ENCODE results near the gene ABCB10. TPM values are rescaled to one million over a fixed set of nuclear protein-coding genes. Genes with fewer than 3 reads are reported as not detected.
A peak's percentile ranks its signal among the peaks of the same experiment; 100 is the strongest.
"Not testable (repeated sequence)": the region's sequence is repeated elsewhere in the genome, so short reads cannot be mapped to it uniquely, and the experiment has no call there.

The ABCB10 gene
- polyA plus RNA-seq, 1 donor from 2014 or later = 3.9 TPM

GRCh38 chr1:229535230-229535629 lies 23.3 kb downstream of the ABCB10 start:
- no peaks in the 10 kb centered on the region for H3K9me3 Mint-ChIP-seq
- no peak overlapping the region for H3K27ac Mint-ChIP-seq
- no peaks in the 10 kb centered on the region for H3K27me3 Mint-ChIP-seq
- peaks cover 8% of the 10 kb centered on the region for H3K36me3 Mint-ChIP-seq
- peaks cover 0 to 2% (median 0%) of the 10 kb centered on the region in 3 donors for H3K4me1 Mint-ChIP-seq
- no peak overlapping the region for H3K4me3 Mint-ChIP-seq

GRCh38 chr1:229531326-229531725 lies 27.2 kb downstream of the ABCB10 start:
- Mint-ChIP-seq H3K36me3 (peaks cover 12% of the 10 kb centered on the region), H3K27ac (peak overlapping the region in 1 of 3 donors; percentile 80), H3K9me3 (no peaks in the 10 kb centered on the region), H3K27me3 (no peaks in the 10 kb centered on the region), H3K4me3 (no peak overlapping the region), H3K4me1 (peaks cover 0 to 2% (median 0%) of the 10 kb centered on the region in 3 donors)

- Mint-ChIP-seq H3K4me3 (no peak overlapping the region), H3K36me3 (peaks cover 9% of the 10 kb centered on the region), H3K27me3 (no peaks in the 10 kb centered on the region), H3K9me3 (no peaks in the 10 kb centered on the region), H3K27ac (no peak overlapping the region), H3K4me1 (peaks cover 0 to 2% (median 0%) of the 10 kb centered on the region in 3 donors)
Measured at GRCh38 chr1:229529639-229530038, 28.9 kb downstream of the ABCB10 start.

- Mint-ChIP-seq H3K9me3 (no peaks in the 10 kb centered on the region), H3K27me3 (no peaks in the 10 kb centered on the region), H3K4me1 (no peaks in the 10 kb centered on the region), H3K36me3 (peaks cover 4% of the 10 kb centered on the region), H3K4me3 (no peak overlapping the region), H3K27ac (no peak overlapping the region)
Measured at GRCh38 chr1:229526695-229527094, 31.8 kb downstream of the ABCB10 start.

GRCh38 chr1:229523052-229523451 lies 35.5 kb downstream of the ABCB10 start:
- no peaks in the 10 kb centered on the region for H3K9me3 Mint-ChIP-seq
- H3K27me3 Mint-ChIP-seq = no peaks in the 10 kb centered on the region
- no peak overlapping the region for H3K4me3 Mint-ChIP-seq
- peak overlapping the region in 1 of 3 donors; percentile 44 for H3K27ac Mint-ChIP-seq
- H3K36me3 Mint-ChIP-seq = peaks cover 4% of the 10 kb centered on the region
- H3K4me1 Mint-ChIP-seq = no peaks in the 10 kb centered on the region

- H3K4me3 Mint-ChIP-seq = no peak overlapping the region
- H3K4me1 Mint-ChIP-seq = peaks cover 0 to 2% (median 1%) of the 10 kb centered on the region in 3 donors
- no peaks in the 10 kb centered on the region for H3K9me3 Mint-ChIP-seq
- H3K36me3 Mint-ChIP-seq = peaks cover 1% of the 10 kb centered on the region
- H3K27ac Mint-ChIP-seq = peak overlapping the region in 2 of 3 donors; percentile 33 to 81
- no peaks in the 10 kb centered on the region for H3K27me3 Mint-ChIP-seq
Measured at GRCh38 chr1:229514578-229515275, 43.8 kb downstream of the ABCB10 start.

GRCh38 chr1:229511625-229512024 lies 46.9 kb downstream of the ABCB10 start:
- H3K27me3 Mint-ChIP-seq, H3K4me3 Mint-ChIP-seq, H3K27ac Mint-ChIP-seq, H3K36me3 Mint-ChIP-seq, H3K9me3 Mint-ChIP-seq: not testable (repeated sequence)
- H3K4me1 Mint-ChIP-seq = peaks cover 7 to 18% (median 17%) of the 10 kb centered on the region in 3 donors

- not testable (repeated sequence) for H3K36me3 Mint-ChIP-seq, H3K9me3 Mint-ChIP-seq, H3K27ac Mint-ChIP-seq, H3K27me3 Mint-ChIP-seq, H3K4me3 Mint-ChIP-seq
- H3K4me1 Mint-ChIP-seq = peaks cover 7 to 20% (median 17%) of the 10 kb centered on the region in 3 donors
Measured at GRCh38 chr1:229511201-229511600, 47.3 kb downstream of the ABCB10 start.

GRCh38 chr1:229509576-229509975 lies 48.9 kb downstream of the ABCB10 start:
- peak overlapping the region; percentile 85 to 98 (median 86) for H3K27ac Mint-ChIP-seq
- H3K4me3 Mint-ChIP-seq = peak overlapping the region; percentile 90 to 95 (median 94)
- no peaks in the 10 kb centered on the region for H3K27me3 Mint-ChIP-seq
- peaks cover 11 to 19% (median 17%) of the 10 kb centered on the region in 3 donors for H3K4me1 Mint-ChIP-seq
- no peaks in the 10 kb centered on the region for H3K36me3 Mint-ChIP-seq
- H3K9me3 Mint-ChIP-seq = no peaks in the 10 kb centered on the region

GRCh38 chr1:229508823-229509337 lies 49.6 kb downstream of the ABCB10 start:
- H3K27me3 Mint-ChIP-seq = no peaks in the 10 kb centered on the region
- peak overlapping the region; percentile 85 to 99 (median 98) for H3K27ac Mint-ChIP-seq
- H3K4me3 Mint-ChIP-seq = peak overlapping the region; percentile 90 to 95 (median 94)
- H3K4me1 Mint-ChIP-seq = peaks cover 12 to 18% (median 17%) of the 10 kb centered on the region in 3 donors
- no peaks in the 10 kb centered on the region for H3K36me3 Mint-ChIP-seq
- no peaks in the 10 kb centered on the region for H3K9me3 Mint-ChIP-seq

GRCh38 chr1:229507951-229508822 lies 50.3 kb downstream of the ABCB10 start, which contains the start of gene NUP133:
Gene NUP133, minus strand, starts transcription at chr1:229508341. Its CDS starts 92 bp downstream, at chr1:229508249.
- no peaks in the 10 kb centered on the region for H3K36me3 Mint-ChIP-seq
- H3K4me1 Mint-ChIP-seq = peaks cover 12 to 18% (median 17%) of the 10 kb centered on the region in 3 donors
- peak within 1 kb of the TSS; percentile 85 to 99 (median 98) for H3K27ac Mint-ChIP-seq
- no peaks in the 10 kb centered on the region for H3K9me3 Mint-ChIP-seq
- H3K4me3 Mint-ChIP-seq = peak within 1 kb of the TSS; percentile 90 to 95 (median 94)
- H3K27me3 Mint-ChIP-seq = no peaks in the 10 kb centered on the region

- no peaks in the 10 kb centered on the region for H3K27me3 Mint-ChIP-seq
- H3K4me3 Mint-ChIP-seq = peak overlapping the region; percentile 90 to 95 (median 94)
- no peaks in the 10 kb centered on the region for H3K9me3 Mint-ChIP-seq
- H3K36me3 Mint-ChIP-seq = no peaks in the 10 kb centered on the region
- peaks cover 12 to 18% (median 17%) of the 10 kb centered on the region in 3 donors for H3K4me1 Mint-ChIP-seq
- H3K27ac Mint-ChIP-seq = peak overlapping the region; percentile 85 to 99 (median 98)
Measured at GRCh38 chr1:229507502-229507901, 51.0 kb downstream of the ABCB10 start.

GRCh38 chr1:229506633-229507032 lies 51.9 kb downstream of the ABCB10 start:
- Mint-ChIP-seq H3K4me3 (peak overlapping the region; percentile 26 to 95 (median 94)), H3K9me3 (no peaks in the 10 kb centered on the region), H3K27ac (peak overlapping the region in 1 of 3 donors; percentile 85), H3K27me3 (no peaks in the 10 kb centered on the region), H3K4me1 (peaks cover 12 to 18% (median 17%) of the 10 kb centered on the region in 3 donors), H3K36me3 (no peaks in the 10 kb centered on the region)

GRCh38 chr1:229495782-229496181 lies 62.7 kb downstream of the ABCB10 start:
- H3K4me1 Mint-ChIP-seq = no peaks in the 10 kb centered on the region
- no peaks in the 10 kb centered on the region for H3K27me3 Mint-ChIP-seq
- peaks cover 4% of the 10 kb centered on the region for H3K36me3 Mint-ChIP-seq
- H3K9me3 Mint-ChIP-seq = no peaks in the 10 kb centered on the region
- H3K27ac Mint-ChIP-seq = no peak overlapping the region
- no peak overlapping the region for H3K4me3 Mint-ChIP-seq

- peaks cover 10% of the 10 kb centered on the region for H3K36me3 Mint-ChIP-seq
- no peaks in the 10 kb centered on the region for H3K27me3 Mint-ChIP-seq
- H3K4me3 Mint-ChIP-seq = no peak overlapping the region
- no peaks in the 10 kb centered on the region for H3K9me3 Mint-ChIP-seq
- no peak overlapping the region for H3K27ac Mint-ChIP-seq
- H3K4me1 Mint-ChIP-seq = peaks cover 0 to 5% (median under 1%) of the 10 kb centered on the region in 3 donors
Measured at GRCh38 chr1:229487181-229487580, 71.3 kb downstream of the ABCB10 start.
